GM23338 (cell line): ENCODE data around the gene STAT1. TPM values are rescaled to one million over a fixed set of nuclear protein-coding genes. Genes with fewer than 3 reads are reported as not detected.

ENCODE experiments used
- ATAC-seq: fragments of 200-7000 bp; cut with Tn5 transposase; 3 replicates; pipeline ENCODE4 v1.9.1; 2020
- DNase-seq: peaks from one replicate; pipeline ENCODE4 v3.0.0-alpha.2; 2015; ENCODE audit warnings: low spot score
- H2AFZ ChIP-seq: fragments of 200-600 bp; sonication (generic); 2 replicates; pipeline ENCODE4 v1.8.0; 2016; ENCODE audit warnings: antibody characterized with exemption, mild to moderate bottlenecking, moderate library complexity
- H3F3A ChIP-seq: fragments of 200-600 bp; sonication (generic); replicated peaks from 2 replicates; pipeline ENCODE4 v1.8.0; 2017; ENCODE audit warnings: antibody characterized with exemption, mixed run types, low read depth
- H3K27ac ChIP-seq: fragments of 200-600 bp; sonication (generic); 2 replicates; pipeline ENCODE4 v1.6.1; 2016; ENCODE audit warnings: low read depth
- H3K27me3 ChIP-seq: fragments of 200-600 bp; sonication (generic); 2 replicates; pipeline ENCODE4 v1.8.0; 2016; ENCODE audit warnings: mild to moderate bottlenecking, mixed run types, moderate library complexity; ENCODE audit not compliant: insufficient read depth
- H3K36me3 ChIP-seq: fragments of 200-600 bp; sonication (generic); 2 replicates; pipeline ENCODE4 v1.8.0; 2016; ENCODE audit warnings: mild to moderate bottlenecking; ENCODE audit not compliant: insufficient read depth
- H3K4me1 ChIP-seq: fragments of 200-600 bp; sonication (generic); 2 replicates; pipeline ENCODE4 v1.8.0; 2016; ENCODE audit warnings: mild to moderate bottlenecking, moderate library complexity; ENCODE audit not compliant: insufficient read depth
- H3K4me2 ChIP-seq: fragments of 200-600 bp; sonication (generic); 2 replicates; pipeline ENCODE4 v1.7.1; 2017; ENCODE audit warnings: mixed run types
- H3K4me3 ChIP-seq: fragments of 200-600 bp; sonication (generic); 2 replicates; pipeline ENCODE4 v1.6.1; 2016; ENCODE audit warnings: mixed run types
- H3K79me2 ChIP-seq: fragments of 200-600 bp; sonication (generic); replicated peaks from 2 replicates; pipeline ENCODE4 v1.8.0; 2017; ENCODE audit warnings: mild to moderate bottlenecking; ENCODE audit not compliant: insufficient read depth
- H3K9me2 ChIP-seq: fragments of 200-600 bp; sonication (generic); 2 replicates; pipeline ENCODE4 v1.8.0; 2017; ENCODE audit not compliant: insufficient read depth
- H4K20me1 ChIP-seq: fragments of 200-600 bp; sonication (generic); replicated peaks from 2 replicates; pipeline ENCODE4 v1.8.0; 2017; ENCODE audit warnings: mild to moderate bottlenecking; ENCODE audit not compliant: insufficient read depth
- H3K27ac Mint-ChIP-seq: 2 replicates; pipeline ENCODE4 v1.8.0; 2020; ENCODE audit warnings: inconsistent platforms, mild to moderate bottlenecking, moderate library complexity, mixed read lengths
- H3K27me3 Mint-ChIP-seq: 3 replicates; pipeline ENCODE4 v1.8.0; 2022; ENCODE audit warnings: low read depth, mild to moderate bottlenecking, moderate library complexity, mixed read lengths, inconsistent platforms; ENCODE audit not compliant: insufficient read depth, poor library complexity
- H3K36me3 Mint-ChIP-seq: 3 replicates; pipeline ENCODE4 v1.8.0; 2021; ENCODE audit warnings: low read depth, mild to moderate bottlenecking, inconsistent platforms, moderate library complexity, mixed read lengths
- H3K4me1 Mint-ChIP-seq: 3 replicates; pipeline ENCODE4 v1.8.0; 2020; ENCODE audit warnings: mild to moderate bottlenecking, inconsistent platforms, mixed read lengths
- H3K4me3 Mint-ChIP-seq: 3 replicates; pipeline ENCODE4 v1.8.0; 2021; ENCODE audit warnings: moderate library complexity, mild to moderate bottlenecking, inconsistent platforms, mixed read lengths
- H3K9me3 Mint-ChIP-seq: 3 replicates; pipeline ENCODE4 v1.8.0; 2020; ENCODE audit warnings: moderate library complexity, mild to moderate bottlenecking, inconsistent platforms, mixed read lengths
- CREB1 ChIP-seq: fragments of 250-450 bp; sonication (Bioruptor Pico); IDR thresholded peaks from 2 replicates; pipeline ENCODE4 v1.5.0; 2020; ENCODE audit warnings: low read depth, mild to moderate bottlenecking, moderate library complexity
- CTCF ChIP-seq, 2 experiments: fragments of 200-600 bp in 1 of 2; sonication (generic) in 1 of 2; conservative IDR thresholded peaks; 2 replicates each; pipeline versions ENCODE4 v1.5.1 to v1.6.1; 2016 to 2017; ENCODE audit warnings: antibody characterized with exemption in 2 of 2, low read depth in 2 of 2, mild to moderate bottlenecking in 2 of 2, moderate library complexity in 1 of 2
- ETS1 ChIP-seq: IDR thresholded peaks from 2 replicates; pipeline ENCODE4 v1.6.1; 2016; ENCODE audit warnings: antibody characterized with exemption
- EZH2 ChIP-seq: fragments of 200-600 bp; sonication (generic); IDR thresholded peaks from one replicate; pipeline ENCODE4 v1.8.0; 2017; ENCODE audit warnings: antibody characterized with exemption, mild to moderate bottlenecking, low read depth; ENCODE audit not compliant: unreplicated experiment
- EZH2phosphoT487 ChIP-seq: fragments of 200-600 bp; sonication (generic); IDR thresholded peaks from one replicate; pipeline ENCODE4 v1.8.1; 2018; ENCODE audit warnings: antibody characterized with exemption; ENCODE audit not compliant: unreplicated experiment
- JUNB ChIP-seq: IDR thresholded peaks from one replicate; pipeline ENCODE4 v1.6.1; 2016; ENCODE audit warnings: antibody characterized with exemption; ENCODE audit not compliant: unreplicated experiment
- NANOG ChIP-seq: IDR thresholded peaks from 2 replicates; pipeline ENCODE4 v1.6.1; 2016; ENCODE audit warnings: antibody characterized with exemption, borderline replicate concordance
- POLR2AphosphoS5 ChIP-seq: IDR thresholded peaks from 2 replicates; pipeline ENCODE4 v1.6.1; 2016; ENCODE audit warnings: antibody characterized with exemption, low read depth
- STAT1 ChIP-seq: IDR thresholded peaks from one replicate; pipeline ENCODE4 v1.6.1; 2016; ENCODE audit warnings: antibody characterized with exemption; ENCODE audit not compliant: unreplicated experiment
- ZNF114 ChIP-seq: fragments of 250-450 bp; sonication (Bioruptor Pico); IDR thresholded peaks from 2 replicates; pipeline ENCODE4 v1.5.0; 2020; ENCODE audit warnings: mild to moderate bottlenecking, moderate library complexity
- ZNF462 ChIP-seq: fragments of 250-450 bp; sonication (Bioruptor Pico); IDR thresholded peaks from 2 replicates; pipeline ENCODE4 v1.5.0; 2020; ENCODE audit warnings: mild to moderate bottlenecking, moderate library complexity
- polyA plus RNA-seq: library from polyadenylated mRNA; unstranded; fragments of >200 nt; fragmentation: Nextera tagmentation; extraction: Ambion mirVana; gene quantifications from 2 replicates; pipeline ENCODE4 v1.2.1, GENCODE V29; 2016
- total RNA-seq: library from RNA; depleted of rRNA; stranded (reverse); fragments of >200 nt; shearing (Covaris generic); gene quantifications from 2 replicates; pipeline ENCODE4 v1.2.3, GENCODE V29; 2014
- TF ChIP-seq, protein P1 (sequence below): IDR thresholded peaks from one replicate; pipeline ENCODE4 v1.6.1; 2018; ENCODE audit warnings: antibody characterized with exemption; ENCODE audit not compliant: unreplicated experiment

The STAT1 gene
- total and polyA plus RNA-seq, 2 experiments from 2014 or later: 15.1 to 47.4 TPM

- H4K20me1 ChIP-seq: no peaks in the 10 kb centered on the region
- no peaks in the 10 kb centered on the region for H3K27me3 ChIP-seq
- no peak overlapping the region for H2AFZ ChIP-seq
- DNase-seq (no peak), ATAC-seq (no peak)
- H3K4me3 ChIP-seq: no peak overlapping the region
- H3K36me3 Mint-ChIP-seq: peaks cover 47% of the 10 kb centered on the region
- H3K27ac ChIP-seq: no peak overlapping the region
- H3K4me1 Mint-ChIP-seq: peaks cover under 1% of the 10 kb centered on the region; the same call in 1 of the 3 replicates
- no peak overlapping the region for H3K4me3 Mint-ChIP-seq
- no peaks in the 10 kb centered on the region for H3K79me2 ChIP-seq
- H3K27me3 Mint-ChIP-seq: no peaks in the 10 kb centered on the region
- no peaks in the 10 kb centered on the region for H3K9me2 ChIP-seq
- no peaks in the 10 kb centered on the region for H3F3A ChIP-seq
- H3K4me1 ChIP-seq: no peaks in the 10 kb centered on the region
- no peaks in the 10 kb centered on the region for H3K9me3 Mint-ChIP-seq
- TF ChIP-seq CTCF (conservative IDR thresholded peaks at IDR 0.05; ENCODE audit: low read depth in 2 of 2) (no peak), ETS1 (no peak), ZNF114 (CRISPR knock-in tag) (no peak), CREB1 (CRISPR knock-in tag) (no peak), EZH2phosphoT487 (no peak), JUNB (no peak), ZNF462 (no peak), POLR2AphosphoS5 (no peak), NANOG (no peak), EZH2 (no peak), STAT1 (no peak)
- TF ChIP-seq, protein P1, sequence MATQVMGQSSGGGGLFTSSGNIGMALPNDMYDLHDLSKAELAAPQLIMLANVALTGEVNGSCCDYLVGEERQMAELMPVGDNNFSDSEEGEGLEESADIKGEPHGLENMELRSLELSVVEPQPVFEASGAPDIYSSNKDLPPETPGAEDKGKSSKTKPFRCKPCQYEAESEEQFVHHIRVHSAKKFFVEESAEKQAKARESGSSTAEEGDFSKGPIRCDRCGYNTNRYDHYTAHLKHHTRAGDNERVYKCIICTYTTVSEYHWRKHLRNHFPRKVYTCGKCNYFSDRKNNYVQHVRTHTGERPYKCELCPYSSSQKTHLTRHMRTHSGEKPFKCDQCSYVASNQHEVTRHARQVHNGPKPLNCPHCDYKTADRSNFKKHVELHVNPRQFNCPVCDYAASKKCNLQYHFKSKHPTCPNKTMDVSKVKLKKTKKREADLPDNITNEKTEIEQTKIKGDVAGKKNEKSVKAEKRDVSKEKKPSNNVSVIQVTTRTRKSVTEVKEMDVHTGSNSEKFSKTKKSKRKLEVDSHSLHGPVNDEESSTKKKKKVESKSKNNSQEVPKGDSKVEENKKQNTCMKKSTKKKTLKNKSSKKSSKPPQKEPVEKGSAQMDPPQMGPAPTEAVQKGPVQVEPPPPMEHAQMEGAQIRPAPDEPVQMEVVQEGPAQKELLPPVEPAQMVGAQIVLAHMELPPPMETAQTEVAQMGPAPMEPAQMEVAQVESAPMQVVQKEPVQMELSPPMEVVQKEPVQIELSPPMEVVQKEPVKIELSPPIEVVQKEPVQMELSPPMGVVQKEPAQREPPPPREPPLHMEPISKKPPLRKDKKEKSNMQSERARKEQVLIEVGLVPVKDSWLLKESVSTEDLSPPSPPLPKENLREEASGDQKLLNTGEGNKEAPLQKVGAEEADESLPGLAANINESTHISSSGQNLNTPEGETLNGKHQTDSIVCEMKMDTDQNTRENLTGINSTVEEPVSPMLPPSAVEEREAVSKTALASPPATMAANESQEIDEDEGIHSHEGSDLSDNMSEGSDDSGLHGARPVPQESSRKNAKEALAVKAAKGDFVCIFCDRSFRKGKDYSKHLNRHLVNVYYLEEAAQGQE: no peak
- no peak overlapping the region for H3K4me2 ChIP-seq
- H3K36me3 ChIP-seq: peaks cover 23% of the 10 kb centered on the region
- H3K27ac Mint-ChIP-seq: no peak overlapping the region
These were observed 93.9 kb downstream of the STAT1 start for GRCh38 chr2:190920085-190920484.
